ENCODE measurements around the gene C9orf50.
"Not testable (repeated sequence)": the region's sequence is repeated elsewhere in the genome, so short reads cannot be mapped to it uniquely, and the experiment has no call there.

The C9orf50 gene

GRCh38 chr9:129594632-129595031 lies 26.3 kb downstream of the C9orf50 start:
- no peak for DNase-seq (ENCODE audit: low spot score)
- TF ChIP-seq CTCF (IDR thresholded peaks at IDR 0.05; ENCODE audit: extremely low read depth, missing control alignments), result no peak

GRCh38 chr9:129592790-129593189 lies 28.1 kb downstream of the C9orf50 start:
- DNase-seq (ENCODE audit: low spot score), result not testable (repeated sequence)

DNA sequence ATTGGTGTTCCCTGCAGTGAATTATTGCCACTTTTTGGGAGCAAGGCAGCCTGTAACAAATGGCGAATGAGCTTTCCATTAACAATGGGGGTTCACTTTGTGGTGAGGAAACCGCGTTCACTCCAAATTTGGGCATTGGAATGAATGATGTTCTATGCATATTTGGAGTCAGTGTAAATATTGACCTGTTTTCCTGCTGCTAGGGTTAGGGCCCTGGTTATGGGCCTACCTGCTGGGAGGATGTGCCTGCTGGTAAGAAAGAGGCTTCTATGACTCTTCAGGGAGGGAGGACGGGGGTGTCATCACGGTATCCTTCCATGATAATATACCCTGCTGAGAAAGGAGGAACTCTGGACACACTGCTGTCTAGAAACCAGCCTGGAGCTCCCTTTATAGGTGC lies 29.0 kb downstream of the C9orf50 start:
- no peak for TF ChIP-seq CTCF (IDR thresholded peaks at IDR 0.05; ENCODE audit: extremely low read depth, missing control alignments)
- DNase-seq (ENCODE audit: low spot score), result no peak

DNA sequence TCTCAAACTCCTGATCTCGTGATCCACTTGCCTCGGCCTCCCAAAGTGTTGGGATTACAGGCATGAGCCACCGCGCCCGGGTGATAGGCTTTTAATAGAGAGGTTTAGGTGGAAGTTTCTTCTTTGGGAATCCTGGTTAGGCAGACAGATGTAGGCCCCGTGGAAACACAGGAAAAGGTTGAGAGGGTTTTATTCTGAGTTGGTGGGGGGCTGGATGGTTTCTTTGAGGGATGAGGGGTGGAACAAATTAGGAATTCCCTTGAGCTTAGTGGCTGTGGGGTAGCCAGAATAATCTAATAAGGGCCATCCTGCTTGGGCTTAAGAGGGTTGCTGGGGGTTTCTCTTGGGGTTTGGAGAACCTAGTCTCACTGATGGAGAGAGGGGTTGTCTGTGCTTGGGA lies 30.4 kb downstream of the C9orf50 start:
- TF ChIP-seq CTCF (IDR thresholded peaks at IDR 0.05; ENCODE audit: extremely low read depth, missing control alignments), result no peak
- DNase-seq (ENCODE audit: low spot score), result no peak

GRCh38 chr9:129587487-129588262 lies 33.2 kb downstream of the C9orf50 start:
- no peak for TF ChIP-seq CTCF (IDR thresholded peaks at IDR 0.05; ENCODE audit: extremely low read depth, missing control alignments)
- no peak for DNase-seq (ENCODE audit: low spot score)

DNA sequence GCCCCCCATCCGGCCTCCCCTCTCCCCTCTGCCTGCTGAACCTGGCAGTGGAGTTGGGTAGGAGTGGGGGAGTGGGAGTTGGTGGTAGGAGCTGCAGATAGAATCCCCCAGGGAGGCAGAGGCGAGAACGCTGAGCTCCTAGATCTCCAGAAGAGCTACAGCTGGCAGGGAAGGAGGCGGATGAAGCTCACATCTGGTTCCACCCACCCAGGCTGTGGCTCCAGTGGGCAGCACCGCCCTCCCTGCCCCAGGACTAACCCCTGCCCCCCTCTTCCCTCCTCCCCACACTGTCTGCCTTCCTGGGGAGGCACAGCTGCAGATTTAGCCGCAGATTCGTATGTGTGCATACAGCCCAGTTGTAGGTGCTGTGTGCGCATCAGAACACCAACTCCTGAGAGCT lies 34.2 kb downstream of the C9orf50 start:
- TF ChIP-seq CTCF (IDR thresholded peaks at IDR 0.05; ENCODE audit: extremely low read depth, missing control alignments), result no peak
- no peak for DNase-seq (ENCODE audit: low spot score)

DNA sequence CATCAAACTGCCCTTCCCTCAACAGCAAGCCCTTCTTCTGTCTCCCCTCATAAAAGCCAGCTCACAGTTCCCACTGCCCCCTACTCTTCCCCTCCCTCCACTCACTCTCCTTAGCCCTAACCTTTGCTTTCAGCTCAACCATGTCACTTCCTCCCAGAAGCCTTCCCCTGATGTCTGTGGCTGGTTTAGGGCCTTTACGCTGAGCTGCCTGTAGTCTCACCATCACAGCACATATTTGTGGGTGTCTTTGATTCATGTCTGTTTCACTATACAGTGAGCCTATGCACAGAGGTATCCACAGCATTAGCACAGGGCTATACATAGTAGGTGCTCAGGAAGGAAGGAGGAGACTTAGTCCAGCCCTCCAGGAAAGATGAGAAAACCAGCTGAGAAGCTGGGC lies 34.7 kb downstream of the C9orf50 start:
- TF ChIP-seq CTCF (IDR thresholded peaks at IDR 0.05; ENCODE audit: extremely low read depth, missing control alignments), result no peak
- no peak for DNase-seq (ENCODE audit: low spot score)

- DNase-seq (ENCODE audit: low spot score), result no peak
- no peak for TF ChIP-seq CTCF (IDR thresholded peaks at IDR 0.05; ENCODE audit: extremely low read depth, missing control alignments)
Observed at GRCh38 chr9:129585352-129585751, 35.5 kb downstream of the C9orf50 start.
